Stimulated activated CD4-positive, alpha-beta T cell treated with anti-CD3 and anti-CD28 coated beads, Interleukin-15, amount 100 ng/mL, for 1 hour (primary cell): Measurements from ENCODE around the gene FZD1.
A peak's percentile ranks its signal among the peaks of the same experiment; 100 is the strongest.

Source experiments
- DNase-seq, 2 donors: peaks; one replicate each; pipeline ENCODE4 v3.0.0-alpha.2; 2020; ENCODE audit warnings: low read depth in 1 of 2, low spot score in 1 of 2

The FZD1 gene

DNA sequence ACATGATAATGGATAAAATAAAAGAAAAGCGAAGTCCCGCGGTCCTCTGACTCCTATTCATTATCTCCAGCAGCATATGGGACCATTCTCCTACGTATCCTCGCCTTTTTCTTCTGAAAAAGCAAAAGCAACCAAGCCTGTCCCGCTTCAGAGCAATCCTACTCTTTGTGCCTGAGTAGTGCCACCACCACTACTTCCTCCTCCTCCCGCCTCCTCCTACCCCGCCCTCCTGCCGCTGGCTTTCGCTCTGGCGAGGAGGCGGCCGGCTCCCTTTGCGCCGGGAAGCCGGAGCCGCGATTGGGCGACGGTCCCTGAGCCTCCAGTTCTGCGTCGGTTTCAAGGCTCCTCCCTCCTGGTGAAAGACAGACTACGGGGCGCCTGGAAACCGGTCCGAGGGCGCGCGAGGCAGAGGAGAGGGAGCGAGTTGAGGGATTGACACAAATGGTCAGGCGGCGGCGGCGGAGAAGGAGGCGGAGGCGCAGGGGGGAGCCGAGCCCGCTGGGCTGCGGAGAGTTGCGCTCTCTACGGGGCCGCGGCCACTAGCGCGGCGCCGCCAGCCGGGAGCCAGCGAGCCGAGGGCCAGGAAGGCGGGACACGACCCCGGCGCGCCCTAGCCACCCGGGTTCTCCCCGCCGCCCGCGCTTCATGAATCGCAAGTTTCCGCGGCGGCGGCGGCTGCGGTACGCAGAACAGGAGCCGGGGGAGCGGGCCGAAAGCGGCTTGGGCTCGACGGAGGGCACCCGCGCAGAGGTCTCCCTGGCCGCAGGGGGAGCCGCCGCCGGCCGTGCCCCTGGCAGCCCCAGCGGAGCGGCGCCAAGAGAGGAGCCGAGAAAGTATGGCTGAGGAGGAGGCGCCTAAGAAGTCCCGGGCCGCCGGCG, at the start of gene FZD1:
Gene FZD1 (plus strand): TSS at position 388 of the 878 bp plus-strand sequence. CDS start 448 bp downstream, at position 836.
- DNase-seq: peak in 1 of 2 donors; percentile 44

DNA sequence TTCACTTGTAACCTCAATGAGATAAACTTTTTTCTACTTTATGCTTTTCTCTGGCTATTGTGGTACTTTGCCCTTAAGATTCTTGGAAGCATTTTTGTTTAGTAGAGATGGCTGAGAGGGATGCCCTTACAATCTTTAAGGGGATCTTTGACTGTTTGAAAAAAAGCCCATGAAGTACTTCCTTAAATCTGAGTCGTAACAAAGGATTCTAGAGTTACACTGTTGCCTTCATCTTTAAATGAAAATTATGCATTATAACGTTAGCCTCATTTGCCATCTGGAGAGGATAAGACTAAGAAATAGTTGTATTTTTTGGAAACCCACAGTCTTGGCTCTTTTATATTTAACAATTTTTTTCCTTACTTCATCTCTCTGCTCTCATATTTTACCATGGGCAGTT, 37.8 kb upstream of the FZD1 start:
- DNase-seq: no peak

DNA sequence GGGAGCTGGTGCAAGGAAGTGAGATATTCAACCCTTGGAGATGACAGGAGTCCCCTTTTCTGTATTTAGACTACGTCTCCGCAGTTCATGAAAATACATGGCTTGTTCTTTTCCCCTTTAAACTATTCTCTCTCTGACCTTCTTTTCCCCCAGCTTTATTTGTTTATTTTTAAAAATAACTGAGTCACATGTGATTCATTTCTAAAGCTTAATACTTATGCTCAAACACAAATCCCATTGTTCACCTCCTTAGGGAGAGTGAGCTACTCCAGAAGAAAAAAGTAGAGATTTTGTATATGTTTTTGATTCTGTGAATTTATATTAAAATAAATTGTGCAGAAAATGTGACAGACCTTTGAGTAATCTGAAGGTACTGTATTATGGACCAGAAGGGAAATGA, 35.9 kb upstream of the FZD1 start:
- no peak for DNase-seq

DNA sequence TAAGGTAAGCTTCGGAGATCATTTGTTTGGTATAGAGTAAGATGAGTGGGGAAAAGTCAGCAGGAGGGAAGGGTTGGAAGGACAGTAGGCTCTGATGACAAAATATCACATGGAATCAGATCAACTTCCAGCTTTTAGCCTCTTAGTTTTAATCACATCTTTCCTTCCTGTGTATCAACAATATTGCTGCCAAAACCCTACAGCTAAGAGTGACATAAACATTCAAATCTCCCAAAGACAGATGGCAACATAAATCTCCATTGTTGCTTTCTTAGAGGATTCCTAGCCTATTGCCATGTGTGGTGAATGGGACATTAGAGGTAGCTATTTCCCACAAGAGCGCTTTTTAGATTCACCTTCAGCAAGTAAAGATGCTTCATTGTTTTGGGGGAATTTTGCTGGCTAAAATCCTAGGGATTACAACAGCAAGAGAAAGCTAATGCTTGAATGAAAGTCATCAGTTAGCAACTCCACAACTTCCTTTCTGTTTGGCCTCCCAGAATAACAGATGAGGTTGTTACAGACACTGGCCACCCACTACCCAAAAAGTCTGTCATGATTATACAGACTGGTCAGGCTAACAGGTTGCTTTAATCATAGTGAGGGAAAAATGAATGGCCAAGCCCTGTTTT, 35.2 kb upstream of the FZD1 start:
- no peak for DNase-seq

DNA sequence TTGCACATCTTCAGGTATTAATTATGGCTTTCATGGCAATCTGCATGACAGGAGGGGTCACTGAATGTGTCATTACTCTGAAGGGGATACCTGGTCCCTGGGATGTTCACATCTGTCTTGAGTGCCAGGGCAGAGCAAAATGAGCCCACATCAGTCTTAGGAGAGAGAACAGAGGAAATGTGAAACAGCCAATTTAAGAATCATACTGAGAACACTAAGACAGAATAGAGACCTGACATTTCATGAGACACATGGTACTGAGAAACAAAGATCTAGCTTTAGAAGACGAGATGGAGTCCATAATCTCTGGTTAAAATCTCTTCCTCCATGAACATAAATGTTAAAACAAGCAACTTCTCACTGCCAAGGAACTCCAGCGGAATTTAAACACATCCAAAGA, 34.1 kb upstream of the FZD1 start:
- DNase-seq: no peak

DNA sequence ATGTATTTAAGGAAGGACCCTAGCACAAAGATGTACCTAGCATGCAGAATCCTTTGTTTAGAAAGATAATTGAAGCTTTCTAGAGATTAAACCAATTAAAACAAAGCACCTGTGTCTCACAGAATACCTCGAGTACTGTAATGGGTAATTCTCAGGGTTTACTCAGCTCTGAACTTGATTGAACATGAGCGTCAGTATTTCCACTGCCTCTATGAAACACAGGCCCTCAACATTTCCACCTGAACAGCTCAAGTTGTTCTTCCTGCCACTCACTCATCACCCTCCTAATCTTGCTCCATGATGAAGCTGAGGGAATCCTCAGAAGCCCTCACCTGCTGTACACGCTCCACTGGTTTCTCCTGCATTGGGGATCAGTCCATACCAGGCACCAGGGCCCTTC, 33.7 kb upstream of the FZD1 start:
- DNase-seq: no peak

DNA sequence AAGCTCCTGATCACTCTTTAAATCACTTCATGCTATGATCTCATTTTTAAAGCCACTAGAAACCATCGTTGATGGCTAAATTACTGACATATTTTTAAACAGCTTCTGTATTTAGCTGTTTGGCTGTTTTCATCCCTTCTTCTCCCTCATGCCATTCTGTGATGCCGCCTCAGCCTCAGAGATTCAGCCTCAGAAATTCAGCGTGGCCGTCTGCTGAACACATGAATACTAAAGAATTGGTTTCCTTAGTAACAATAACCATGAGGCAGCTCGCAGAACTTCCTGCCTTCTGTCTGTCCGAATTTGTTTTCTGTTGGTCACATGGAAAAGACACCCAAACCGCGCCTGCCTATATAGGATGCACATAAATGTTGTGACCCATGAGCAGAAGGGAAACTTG, 31.0 kb upstream of the FZD1 start:
- DNase-seq: no peak

DNA sequence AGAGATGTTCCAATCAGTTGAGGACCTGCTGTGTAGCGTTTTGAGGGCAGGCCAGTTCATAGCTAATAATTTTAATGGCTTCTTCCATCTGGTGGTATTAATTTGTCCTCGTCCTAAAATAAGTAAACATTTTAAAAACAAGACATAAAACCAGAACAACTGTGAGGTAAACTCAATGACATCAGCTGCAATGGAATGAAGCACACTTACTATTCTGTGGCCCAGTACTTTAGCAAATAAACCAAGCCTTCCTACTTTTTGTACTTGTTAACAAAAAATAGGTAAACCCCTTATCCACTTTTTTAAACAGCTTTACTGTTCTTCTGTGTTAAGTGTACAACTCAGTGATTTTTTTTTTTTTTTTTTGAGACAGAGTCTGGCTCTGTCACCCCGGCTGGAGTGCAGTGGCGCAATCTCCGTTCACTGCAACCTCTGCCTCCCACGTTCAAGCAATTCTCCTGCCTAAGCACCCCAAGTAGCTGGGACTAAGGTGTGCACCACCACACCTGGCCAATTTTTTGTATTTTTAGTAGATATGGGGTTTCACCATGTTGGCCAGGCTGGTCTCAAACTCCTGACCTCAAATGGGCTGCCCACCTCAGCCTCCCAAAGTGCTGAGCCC, 28.9 kb upstream of the FZD1 start:
- DNase-seq: no peak

DNA sequence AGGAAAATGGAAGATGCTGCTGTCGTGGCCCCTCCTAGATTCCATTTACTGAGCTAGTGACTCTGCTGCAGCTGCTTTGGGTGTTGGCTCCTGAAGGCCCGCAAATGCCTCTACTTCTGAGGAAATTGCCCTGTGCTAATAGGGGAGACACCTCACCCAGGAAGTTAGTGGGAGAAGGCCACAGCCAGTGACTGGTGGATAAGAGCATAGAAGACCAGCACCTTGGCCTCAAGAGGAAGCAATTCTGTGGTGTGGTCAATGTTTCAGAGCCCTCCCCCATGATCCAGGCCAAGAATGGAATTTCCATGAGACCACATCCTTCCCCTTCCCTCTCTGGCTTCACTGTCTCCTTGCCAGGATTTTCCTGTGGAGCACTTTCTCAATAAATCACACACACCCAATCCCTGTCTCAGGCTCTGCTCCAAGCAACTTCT, 25.0 kb upstream of the FZD1 start:
- no peak for DNase-seq

DNA sequence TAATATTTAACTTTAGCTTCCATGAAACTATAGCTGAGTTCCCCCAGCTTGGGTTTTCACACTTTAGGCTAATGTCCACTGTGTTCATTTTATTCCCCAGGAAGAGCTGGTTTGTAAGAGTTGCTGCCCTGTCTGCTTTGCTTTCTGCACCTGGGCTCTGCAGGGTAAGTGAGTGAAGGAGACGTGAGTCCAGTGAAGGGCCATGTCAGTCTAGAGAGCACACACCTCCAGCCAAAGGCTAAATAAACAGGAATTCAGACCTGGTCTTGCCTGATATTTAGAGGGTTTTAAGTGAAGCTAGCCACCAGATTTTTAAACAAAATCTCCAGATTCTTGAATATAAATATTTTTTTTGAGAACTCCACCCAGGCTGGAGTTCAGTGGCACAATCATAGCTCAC, 24.5 kb upstream of the FZD1 start:
- DNase-seq: no peak

DNA sequence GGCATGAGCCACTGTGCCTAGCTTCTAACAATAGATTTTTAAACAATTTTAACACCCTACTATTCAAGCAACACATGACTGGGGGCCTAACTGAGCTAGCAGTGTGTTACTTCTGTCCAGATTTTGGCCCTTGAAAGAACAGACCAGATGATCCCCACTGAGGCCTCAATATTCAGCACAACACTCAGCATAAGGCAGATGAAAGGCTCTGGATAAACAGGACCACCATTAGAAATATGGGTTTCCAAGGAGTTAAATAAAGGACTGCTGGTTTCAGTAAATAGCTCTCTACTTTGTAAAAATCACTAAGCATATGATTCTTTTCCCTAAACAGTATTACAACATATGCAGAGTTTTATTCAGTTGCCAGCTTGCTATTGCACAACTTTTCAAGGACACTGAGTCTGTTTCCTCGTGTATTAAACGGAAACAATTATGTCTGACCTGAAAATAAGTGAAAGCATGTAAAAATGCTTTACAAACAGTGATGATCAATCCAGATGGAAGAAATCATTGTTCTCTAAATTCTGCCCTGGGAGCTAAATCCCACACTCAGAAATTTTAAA, 23.8 kb upstream of the FZD1 start:
- no peak for DNase-seq

DNA sequence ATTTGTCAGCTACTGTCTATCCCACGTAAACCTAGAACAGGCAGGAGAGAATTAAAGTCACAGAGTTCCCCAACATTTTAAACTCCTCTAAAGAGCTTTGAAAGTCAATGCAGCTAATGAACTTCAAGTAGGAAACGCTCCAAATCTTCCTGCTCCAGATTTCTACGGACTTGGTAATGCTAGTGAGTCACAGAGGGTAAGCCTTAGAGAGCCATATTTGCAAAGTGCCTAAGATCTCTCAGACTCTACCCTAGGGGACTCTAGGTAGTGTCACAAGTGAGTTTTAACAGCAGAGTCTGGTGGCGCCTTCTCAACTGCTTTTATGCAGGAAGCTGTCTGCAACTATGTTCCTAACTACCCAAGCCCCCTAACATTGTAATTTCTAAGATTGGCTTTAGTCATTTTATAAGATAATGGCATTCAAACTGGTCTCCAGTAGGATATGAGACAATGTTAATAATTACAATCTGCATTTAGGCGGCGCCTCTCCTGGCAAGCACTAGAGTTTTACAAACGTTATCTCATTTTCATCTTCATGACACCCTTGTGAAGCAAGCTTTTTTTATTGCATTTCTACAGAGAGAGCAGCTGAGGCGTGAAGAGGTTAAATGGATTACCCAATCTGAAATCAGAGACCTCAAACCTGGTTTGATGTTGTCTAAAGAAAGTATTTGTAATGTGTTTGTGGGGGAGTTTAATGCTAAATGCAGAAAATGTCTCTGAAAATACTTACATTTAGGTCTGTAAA, 22.0 kb upstream of the FZD1 start:
- no peak for DNase-seq

DNA sequence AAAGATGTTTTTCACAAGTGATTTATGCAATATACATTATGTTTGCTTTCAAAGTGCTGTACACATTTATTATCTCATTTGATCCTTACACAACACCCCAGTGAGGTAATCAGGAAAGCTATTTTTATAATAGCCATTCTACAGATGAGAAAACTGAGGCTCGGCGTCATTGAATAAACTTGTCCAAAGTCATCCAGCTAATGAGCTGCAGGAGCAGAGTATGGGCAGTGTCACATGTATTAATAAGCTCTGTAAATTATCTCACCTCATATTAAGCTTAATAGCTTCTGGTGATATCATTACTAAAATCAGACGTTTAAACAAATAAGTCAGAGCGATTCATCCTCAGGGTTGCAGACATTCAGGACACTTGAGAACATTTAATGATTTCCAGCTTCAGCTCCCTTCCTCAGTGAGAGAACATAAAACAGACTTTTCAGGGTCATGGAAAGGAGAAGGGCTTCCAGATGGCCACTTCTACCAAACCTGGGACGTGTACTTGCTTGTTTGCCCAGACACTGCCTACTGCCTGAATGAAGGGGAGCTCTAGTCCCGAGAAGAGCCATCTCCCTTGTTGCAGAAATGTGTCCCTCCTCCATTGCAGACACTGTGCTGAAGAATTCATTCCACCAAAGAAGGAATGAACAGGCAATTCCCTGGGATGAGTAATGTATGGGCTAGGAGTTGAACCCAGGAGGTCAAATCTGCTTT, 20.5 kb upstream of the FZD1 start:
- DNase-seq: no peak

DNA sequence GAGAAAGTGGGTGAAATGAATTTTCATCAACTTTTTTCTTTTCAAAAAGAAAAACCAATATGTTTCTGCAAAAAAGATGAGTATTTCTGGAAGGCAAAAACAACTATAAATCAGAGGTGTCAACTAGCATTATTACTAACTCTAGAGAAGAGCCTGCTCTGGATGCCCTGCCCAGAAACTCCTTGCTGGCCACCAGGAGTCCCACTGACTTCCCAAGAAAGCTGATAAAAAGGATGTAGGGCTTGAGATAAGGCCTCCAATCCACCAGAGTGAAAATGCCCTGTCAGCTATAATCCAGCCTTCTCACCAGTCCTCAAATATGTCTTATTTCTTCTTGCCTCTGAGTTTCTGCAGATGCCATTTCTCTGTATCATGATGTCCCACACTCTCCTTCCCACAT, 16.7 kb upstream of the FZD1 start:
- DNase-seq: no peak

DNA sequence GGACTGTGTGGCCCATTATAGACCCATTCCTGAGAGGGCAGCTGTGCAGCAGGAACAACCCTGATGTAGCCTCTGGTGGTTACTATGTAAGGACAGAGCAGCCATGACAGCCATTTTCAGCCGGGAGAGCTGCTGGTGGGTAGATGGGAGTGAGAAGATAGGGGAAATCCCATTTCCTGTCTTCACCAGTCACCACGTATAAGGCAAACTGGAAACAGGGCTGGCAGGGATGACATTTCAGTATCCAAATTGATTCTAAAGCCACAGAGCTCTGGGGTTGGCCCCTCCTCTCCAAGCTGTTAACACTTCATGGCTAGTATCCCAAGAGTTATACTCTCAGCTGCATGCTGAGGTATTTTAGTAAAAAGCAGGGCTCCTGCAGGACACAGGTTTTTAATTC, 15.2 kb upstream of the FZD1 start:
- no peak for DNase-seq

DNA sequence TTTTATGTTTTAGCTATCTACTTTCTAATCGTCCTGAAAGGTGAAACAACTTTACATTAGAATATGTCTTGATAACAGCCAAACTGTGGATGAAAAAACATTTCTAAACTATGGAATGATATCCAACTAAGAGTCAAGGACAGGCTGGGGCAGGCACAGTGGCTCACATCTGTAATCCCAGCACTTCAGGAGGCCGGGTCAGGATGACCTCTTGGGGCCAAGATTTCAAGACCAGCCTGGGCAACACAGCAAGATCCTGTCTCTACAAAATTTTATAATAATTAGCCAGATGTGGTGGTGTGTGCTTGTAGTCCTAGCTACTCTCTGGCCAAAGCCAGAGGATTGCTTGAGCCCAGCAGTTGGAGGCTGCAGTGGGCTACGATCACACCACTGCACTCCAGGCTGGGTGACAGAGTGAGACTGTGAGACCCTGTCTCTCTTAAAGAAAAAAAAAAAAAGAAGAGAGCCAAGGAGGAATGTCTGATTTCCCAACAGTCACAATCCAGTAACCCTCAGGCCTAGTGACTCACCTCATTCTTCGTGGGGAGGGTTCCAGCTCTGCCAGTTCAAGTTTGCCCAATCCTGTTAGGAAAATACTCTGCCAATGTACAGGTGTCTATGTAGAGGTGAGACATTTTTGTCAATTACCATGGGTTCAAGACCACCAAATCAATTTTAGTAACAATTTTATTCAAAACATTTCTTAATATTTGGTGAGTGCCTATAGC, 14.6 kb upstream of the FZD1 start:
- no peak for DNase-seq

DNA sequence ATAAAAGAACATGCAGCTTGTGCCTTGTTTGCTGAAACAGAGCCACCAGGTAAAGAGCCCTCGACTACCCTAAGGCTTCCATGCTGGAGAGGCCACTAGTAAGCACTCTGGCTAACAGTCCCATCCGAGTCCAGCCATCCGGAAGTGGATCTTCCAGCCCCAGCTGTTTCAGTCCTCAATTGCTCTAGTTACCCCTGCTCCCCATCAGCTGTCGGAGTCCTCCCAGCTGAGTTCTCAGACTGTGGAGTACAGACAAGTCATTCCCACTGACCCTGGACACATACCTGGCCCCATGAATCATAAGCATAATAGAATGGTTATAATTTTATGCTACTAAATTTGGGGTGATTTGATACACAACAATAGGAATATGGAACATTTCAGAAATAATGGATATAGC, 13.5 kb upstream of the FZD1 start:
- no peak for DNase-seq

DNA sequence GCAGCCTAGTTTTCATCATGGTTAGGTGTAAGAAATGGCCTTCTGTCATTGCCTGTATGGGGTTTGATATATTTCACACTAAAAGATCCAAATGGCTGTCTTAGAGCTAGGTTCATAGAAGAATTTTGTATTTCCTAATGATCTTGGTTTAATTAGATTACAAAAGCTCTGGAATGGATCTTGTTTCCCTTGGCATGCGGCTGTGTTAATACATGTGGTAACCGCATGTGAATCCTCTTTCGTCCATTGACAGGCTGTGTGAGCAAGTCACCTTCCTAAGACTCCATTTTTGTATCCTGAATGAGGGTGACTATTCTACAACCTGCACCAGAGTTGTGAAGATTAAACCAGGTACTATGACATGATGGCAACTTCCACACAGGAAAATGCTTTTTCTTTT, 12.4 kb upstream of the FZD1 start:
- no peak for DNase-seq

DNA sequence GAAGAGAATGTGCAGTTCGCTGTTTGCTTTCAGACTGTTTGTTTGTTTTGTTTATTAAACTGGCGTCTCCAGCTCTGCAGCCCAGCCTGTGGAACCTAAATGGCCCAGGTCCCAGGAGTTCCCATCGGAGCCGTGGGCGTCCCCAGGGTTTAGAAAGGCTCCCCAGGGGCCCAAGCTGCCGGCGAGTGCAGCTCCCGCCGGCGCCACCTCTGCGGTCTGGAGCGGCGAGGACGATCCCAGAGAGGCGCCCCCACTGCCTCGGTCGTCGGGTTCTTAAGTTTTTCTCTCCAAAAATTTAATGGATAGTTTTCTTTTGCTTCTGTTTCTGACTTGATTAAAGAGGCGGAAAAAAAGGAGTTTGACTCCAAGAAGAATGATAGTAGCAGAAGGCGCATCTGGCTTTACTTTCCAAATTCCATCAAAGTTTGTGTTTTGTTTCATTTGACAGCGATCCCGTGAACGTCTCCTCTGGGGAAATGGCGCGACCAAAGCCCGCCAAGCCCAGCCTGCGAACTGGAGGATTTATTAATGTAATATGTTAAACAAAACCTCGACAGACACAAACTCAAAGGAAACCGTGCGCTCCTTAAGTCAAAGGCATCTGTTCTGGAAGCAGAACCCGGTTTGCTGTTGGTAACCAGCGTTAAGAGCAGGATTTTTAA, 718 bp upstream of the FZD1 start:
- DNase-seq: no peak
